DMS 273 (cell line): Measurements from ENCODE around the gene FASN.
"Not testable (repeated sequence)": the region's sequence is repeated elsewhere in the genome, so short reads cannot be mapped to it uniquely, and the experiment has no call there.

ENCODE experiments used
- DNase-seq: peaks from one replicate; lab custom pipeline; 2025; ENCODE audit not compliant: unreplicated experiment; lab: John Stamatoyannopoulos, UW

FASN gene

DNA sequence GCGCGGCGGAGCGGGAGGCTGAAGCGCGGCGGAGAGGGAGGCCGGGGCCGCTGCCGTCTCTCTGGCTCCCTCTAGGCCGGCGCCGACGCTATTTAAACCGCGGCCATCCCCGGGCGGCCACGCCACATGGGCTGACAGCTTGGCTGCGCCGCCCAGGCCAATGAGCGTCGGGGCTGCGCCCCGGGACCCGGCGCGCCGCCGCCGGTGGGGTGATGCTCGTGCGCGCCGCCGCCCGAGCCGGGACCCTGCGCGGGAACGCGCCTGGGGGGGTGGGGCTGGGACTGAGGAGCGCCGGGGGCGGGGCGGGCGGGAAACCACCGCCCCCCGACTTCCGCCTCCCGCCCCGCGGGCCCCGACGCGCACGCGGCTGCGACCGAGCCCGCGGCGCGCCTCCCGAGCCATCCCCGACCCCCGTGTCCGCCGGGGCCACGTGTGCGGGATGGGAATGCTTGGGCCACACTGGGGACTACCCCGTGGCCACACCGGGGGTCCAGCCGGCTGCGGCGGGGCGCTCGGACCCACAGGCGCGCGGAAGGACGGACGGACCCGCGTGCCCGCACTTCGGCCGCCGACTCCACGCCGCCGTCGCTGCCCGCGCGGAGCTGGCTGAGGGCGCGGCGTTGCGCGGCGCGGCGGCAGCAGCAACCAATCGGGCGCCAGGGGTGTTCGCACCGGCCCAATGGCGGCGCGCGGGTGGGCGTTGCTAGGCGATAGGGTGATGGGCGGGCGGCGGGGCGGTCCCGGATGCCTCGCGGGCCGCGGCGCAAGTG lies at the start of gene FASN:
Gene FASN, minus strand, starts transcription at position 68 of the 770 bp plus-strand sequence. CDS start 1,791 bp downstream, outside the sequence.
- DNase-seq, result peak; percentile 99

DNA sequence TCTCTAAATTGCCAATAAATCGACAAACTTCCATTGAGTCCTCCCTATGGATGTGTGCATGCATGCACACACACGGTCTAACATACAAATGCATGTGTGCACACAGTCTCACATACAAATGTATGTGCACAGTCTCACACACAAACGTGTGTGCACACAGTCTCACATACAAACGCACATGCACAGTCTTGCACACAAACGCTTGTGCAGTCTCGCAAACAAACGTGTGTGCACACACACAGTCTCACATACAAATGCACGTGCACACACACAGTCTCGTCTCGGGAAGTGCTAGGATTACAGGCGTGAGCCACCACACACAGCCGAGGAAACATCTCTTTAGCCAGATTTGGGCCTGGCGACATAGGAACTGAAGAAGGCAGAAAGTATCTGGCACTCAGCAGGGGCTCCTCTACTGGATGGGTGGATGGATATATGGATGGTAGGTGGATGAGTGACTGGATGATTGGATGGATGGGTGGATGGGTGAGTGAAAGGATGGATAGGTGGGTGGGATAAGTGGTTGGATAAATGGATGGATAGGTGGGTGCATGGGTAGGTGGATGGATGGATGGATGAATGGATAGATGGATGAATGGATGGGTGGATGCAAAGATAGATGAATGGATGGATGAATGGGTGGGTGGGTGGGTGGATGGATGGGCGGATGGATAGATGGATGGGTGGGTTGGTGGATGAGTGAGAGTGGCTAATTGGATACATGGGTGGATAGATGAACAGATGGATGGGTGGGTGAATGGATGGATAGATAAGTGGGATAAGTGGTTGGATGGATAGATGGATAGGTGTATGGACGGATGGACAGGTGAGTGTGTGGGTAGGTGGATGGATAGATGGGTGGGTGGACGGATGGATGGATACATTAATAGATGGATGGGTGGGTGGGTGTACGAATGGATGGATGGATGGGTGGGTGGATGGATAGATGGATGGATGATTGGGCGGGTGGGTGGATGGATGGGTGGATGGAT lies 48.9 kb upstream of the FASN start:
- DNase-seq, result no peak

DNA sequence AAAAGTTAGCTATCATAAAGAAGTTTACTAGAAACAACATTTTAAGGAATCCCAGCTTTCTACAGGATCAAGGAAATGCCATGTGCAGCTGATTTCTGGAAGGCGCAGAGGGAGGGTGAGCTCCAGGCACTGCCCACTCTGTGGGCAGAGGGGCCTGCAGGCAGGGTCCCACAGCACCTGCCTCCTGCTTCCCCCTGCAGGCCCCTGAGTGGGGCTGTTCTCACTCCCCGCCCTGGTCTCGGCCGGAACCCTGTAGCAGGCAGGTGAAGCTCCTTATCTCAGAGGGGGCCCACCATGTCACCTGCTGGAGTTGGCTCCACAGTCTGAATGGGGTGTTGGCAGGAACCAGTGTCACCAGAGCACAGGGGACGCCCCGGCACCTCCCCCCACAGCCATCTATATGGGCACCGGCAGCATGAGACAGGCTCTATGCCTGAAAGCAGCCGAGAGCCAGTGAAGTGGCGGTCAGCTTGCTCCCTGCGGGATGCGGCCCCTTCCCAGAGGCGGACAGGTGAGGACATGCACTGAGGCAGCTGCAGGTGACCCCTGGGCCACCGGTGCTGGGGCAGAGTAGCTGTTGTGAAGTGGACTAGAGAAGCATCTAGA lies 47.6 kb upstream of the FASN start:
- DNase-seq, result no peak

DNA sequence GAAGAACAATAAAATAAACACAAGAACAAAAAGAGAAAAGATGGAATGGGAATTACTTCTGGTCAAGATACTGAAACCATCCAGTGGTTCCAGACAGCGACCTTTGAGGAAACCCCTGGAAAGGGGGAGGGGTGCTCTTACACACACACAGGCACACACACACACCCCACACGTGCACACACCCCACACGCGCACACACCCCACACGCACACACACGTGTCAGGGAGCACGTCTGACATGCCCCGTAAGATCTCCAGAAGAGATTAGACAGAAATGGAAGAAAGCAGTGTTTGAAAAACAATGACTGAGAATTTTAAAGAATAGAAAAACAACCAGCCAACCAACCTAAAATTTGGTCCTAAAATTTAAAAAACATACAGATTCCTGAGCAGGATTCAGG lies 45.3 kb upstream of the FASN start:
- no peak for DNase-seq

DNA sequence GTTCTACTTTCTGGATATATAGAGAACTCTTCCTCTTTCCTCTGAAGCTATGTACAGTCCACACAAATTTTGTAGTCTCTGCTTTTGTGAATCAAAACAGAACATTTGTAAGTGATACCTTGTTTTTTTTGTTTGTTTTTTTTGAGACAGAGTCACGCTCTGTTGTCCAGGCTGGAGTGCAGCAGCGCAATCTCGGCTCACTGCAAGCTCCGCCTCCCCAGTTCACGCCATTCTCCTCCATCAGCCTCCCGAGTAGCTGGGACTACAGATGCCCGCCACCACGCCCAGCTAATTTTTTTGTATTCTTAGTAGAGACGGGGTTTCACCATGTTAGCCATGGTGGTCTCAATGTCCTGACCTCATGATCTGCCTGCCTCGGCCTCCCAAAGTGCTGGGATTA lies 41.9 kb upstream of the FASN start:
- not testable (repeated sequence) for DNase-seq

DNA sequence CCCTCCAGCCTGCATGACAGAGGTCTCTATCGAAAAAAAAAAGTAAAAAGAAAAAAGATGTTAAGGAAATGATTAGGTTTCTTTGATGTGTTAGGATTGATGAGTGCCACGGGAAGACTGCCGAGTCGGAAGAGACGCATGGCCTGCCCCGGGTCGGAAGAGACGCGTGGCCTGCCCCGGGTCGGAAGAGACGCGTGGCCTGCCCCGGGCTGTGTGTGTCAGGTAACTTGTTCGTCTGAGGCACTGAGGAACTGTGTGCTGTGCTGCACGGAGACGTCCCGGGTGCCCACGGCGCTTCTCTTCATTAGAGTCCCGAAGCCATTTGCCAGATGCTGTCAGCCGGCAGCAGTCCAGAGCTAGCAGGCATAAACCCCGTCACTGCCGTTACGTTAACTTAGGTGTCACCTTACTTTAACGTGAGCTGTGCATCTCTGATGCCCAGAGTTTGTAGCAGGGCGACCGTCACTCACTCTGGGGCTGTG lies 40.5 kb upstream of the FASN start:
- DNase-seq, result no peak

DNA sequence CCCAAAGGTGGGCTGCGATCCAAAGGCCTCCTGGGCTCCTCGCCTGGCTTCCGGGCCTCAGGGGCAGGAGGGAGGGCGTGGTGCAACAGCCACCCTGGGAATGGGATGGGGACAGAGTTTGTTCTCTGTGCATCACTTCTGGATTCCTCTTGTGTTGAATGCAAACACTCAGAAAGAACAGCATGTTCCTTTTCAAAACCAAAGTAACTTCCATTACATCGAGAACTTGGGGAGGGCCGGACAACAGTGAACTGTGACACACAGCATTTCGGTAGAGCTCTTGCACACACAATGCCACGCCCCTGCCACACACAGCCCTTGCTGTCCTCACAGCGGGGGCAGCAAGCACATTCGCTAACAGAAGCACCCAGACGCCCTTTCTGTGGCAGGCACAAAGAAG lies 36.1 kb upstream of the FASN start:
- no peak for DNase-seq

DNA sequence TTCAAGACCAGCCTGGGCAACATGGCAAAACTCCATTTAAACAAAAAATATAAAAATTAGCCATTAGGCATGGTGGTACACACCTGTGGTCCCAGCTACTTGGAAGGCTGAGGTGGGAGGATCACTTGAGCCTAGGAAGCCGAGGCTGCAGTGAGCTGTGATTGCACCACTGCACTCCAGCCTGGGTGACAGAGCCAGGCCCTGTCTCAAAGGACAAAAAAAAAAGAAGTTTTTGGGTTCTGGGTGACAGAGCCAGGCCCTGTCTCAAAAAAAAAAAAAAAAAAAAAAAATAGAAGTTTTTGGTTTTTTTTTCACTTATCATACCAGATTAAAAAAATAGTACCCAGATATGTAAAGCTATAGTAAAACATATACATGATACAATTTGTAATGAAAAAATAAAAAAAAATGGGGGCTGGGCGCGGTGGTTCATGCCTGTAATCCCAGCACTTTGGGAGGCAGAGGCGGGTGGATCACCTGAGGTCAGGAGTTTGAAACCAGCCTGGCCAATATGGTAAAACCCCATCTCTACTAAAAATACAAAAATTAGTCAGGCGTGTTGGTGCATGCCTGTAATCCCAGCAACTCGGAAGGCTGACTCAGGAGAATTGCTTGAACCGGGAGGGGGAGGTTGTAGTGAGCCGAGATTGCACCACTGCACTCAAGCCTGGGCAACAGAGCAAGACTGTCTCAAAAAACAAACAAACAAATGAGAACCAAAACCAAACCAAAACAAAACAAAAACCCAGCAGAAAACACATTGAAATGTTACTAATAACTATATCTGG lies 35.3 kb upstream of the FASN start:
- peak; percentile 50 for DNase-seq

DNA sequence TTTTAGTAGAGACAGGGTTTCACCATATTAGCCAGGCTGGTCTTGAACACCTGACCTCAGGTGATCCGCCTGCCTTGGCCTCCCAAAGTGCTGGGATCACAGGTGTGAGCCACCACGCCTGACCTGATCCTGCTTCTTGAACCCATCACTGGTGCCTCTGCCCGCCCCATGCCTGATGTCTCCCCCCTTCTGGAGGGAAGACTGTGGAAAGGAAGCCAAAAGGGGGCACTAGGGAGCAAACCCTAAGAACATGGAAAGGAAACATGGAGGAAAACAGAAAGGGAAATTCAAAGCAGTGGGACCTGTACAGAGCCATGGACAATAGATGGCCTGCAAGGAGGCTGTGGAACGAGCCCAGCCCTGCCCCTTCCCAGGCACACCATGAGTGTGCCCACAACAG lies 31.1 kb upstream of the FASN start:
- DNase-seq, result peak; percentile 26

DNA sequence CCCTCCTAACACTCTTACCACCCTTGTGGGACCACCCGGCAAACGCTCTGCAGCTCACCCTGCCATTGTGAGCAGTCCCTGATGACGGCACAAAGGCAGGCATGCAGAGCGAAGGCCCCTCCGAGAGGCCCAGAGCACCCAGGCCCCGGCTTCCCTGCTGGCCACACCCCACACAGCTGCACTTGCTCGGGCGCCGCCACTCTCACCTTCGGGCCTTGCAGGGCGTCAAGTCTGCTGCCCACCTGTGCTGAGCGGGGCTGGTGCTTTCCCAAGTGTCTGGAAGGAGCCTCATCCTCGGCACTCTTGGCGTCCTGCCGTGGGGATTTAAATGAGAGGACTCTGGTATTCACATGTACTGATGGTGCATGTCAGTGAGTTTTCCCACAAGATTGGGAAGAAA lies 30.3 kb upstream of the FASN start:
- no peak for DNase-seq

DNA sequence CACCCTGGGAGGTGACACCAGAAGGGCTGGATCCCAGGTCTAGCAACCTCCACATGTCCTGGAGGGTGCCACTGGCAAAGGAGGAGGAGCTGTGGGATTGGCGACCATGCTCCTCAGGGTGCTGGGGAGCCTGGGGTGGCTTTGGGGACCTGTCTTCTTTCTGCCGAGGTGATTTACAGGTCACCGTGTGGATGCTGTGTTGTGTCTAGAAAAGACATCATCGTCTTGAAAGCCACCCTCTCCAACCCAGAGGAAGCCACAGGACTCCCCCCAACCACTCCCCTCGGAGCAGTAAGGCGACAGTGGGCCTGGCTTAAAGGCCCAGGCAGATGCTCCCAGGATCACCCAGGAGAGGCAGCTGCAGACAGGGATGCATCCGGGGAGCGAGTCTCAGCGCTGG lies 29.7 kb upstream of the FASN start:
- DNase-seq, result no peak

DNA sequence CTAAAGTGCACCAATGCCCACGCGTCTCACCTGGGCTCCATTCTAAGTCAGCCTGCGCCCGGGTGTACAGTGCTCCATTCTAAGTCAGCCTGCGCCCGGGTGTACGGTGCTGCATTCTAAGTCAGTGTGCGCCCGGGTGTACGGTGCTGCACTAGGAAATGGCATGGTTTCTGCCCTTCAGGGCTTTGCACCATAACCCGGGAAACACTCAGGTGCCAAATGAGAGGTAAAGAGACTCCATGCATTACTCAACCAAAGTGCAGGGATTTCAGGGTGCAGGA lies 29.2 kb upstream of the FASN start:
- DNase-seq, result no peak

DNA sequence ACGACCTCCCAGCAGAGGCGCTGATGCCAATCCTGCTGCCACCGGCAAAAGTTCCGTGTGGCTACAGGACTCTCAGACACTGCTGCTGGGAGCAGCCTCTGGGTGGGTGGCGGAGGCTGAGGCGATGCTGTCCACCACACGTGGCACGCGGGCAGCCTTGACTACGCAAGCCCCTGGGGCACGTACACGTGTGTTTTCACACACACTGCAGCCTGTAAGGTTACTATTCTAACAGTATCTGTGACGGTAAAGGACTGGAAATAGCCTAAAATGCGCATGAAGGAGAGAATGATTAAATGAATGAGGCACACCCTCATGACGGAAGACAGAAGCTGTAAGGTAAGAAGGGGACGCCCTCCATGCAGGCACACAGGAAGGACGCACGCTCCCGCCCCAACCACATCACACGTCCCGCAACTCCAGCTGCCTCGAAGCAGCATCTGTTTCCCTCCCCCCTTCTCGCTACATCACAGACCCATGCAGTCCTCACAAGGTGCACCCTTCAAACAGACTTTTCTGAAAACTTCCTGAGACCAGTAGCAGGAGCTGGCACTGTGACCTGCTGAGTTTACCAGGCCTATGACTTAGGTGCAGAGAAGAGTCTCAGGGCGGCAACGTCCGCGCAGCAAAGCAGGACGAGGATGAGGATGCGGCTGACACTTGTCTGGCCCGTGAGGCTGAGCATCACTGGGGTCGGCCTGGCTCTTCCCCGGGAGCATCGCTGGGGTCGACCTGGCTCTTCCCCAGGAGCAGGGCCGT lies 28.7 kb upstream of the FASN start:
- no peak for DNase-seq

DNA sequence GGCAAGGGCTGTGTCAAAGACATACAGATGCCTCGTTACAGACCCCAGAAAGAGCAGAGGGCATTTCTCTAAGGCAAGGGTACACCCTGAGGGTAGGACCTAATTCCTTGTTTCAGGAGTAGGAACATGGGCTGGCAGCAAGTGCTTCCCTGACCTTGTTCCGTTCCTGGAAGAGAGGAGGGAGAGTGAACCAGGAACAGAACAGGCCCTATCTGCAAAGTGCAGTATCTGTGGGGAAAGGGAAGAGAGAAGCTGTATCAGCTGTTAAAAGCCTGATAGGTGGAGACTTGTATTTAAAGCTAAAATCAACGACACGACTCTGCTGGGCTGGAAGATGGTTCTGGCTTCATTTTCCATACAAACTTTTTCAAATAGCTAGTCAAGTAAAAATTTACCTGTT lies 26.1 kb upstream of the FASN start:
- DNase-seq, result no peak

DNA sequence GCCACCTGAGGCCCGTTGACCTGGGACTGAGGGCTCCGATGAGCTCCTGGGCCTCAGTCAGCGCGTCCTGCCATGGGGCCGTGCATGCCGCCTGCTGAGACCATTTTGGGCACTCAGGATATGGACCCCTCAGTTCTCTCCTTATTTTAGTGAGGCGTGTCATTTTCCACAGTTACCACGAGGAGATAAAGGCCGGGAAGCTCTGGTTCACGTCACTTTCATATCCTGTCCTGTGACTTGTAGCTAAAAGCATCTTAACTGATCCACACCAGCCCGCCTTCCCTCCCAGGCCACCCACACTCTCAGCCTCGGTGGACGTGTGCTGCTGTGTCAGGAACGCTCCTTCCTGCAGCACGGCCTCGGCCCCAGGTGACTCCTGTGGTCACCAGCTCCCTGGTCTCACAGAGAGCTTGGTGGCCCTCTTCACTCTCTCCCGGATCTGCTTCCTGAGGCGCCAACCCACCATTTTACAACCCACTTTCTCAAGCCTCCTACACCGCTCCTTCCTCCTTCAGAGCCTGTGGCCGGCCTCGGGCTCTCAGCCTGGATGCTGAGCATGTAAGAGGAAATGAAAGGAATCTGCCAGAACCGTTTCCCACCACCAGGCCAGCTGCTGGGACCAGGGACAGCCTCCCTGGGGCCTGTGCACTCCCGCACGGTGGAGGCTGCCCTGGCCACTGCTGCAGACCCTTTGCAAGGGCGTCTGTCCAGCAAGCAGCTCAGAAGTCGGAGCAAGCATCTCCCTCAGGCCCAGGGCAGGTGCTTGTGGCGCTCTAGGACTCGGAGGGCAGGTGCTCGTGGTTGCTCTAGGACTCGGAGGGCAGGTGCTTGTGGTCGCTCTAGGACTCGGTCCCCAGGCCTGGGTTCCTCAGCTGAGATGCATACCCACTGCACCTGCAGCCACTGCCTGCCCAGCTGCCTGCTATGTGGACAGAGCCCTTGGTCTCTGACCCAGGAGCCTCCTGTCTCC lies 23.9 kb upstream of the FASN start:
- DNase-seq, result no peak

DNA sequence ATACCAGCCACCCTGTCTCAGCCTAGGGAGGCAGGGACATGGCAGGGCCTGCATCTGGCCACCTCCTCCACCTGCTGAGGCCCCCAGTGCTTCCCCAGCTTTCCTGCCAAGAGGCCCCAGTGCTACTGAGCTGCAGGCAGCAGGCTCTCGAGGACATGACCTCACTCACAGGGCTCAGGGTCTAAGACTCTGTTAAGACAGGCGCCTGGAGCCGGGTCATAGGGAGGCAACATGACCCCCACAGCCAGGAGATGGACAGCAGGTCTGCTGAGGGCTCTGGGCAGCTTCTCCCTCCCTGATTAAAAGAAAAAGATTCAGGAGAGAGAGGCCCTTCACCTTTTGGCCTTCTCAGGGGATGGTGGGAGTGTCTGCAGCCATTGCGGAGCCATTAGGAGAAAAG lies 23.2 kb upstream of the FASN start:
- no peak for DNase-seq

DNA sequence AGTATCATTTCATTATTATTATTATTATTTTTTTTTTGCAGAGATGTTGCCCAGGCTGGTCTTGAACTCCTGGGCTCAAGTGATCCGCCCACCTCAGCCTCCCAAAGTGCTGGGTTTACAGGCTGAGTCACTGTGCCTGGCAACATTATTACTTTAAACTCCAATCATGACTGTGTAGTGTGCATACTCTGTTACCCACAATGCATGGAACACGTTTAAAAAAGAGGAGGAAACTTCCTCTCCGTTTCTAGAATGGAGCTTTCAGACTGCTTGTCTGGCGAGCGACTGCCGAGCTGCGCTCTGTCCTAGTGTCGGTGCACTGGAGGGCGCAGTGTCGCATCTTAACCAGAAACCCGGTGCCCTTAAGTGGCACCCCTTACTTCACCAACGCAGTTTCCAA lies 22.1 kb upstream of the FASN start:
- DNase-seq, result no peak

DNA sequence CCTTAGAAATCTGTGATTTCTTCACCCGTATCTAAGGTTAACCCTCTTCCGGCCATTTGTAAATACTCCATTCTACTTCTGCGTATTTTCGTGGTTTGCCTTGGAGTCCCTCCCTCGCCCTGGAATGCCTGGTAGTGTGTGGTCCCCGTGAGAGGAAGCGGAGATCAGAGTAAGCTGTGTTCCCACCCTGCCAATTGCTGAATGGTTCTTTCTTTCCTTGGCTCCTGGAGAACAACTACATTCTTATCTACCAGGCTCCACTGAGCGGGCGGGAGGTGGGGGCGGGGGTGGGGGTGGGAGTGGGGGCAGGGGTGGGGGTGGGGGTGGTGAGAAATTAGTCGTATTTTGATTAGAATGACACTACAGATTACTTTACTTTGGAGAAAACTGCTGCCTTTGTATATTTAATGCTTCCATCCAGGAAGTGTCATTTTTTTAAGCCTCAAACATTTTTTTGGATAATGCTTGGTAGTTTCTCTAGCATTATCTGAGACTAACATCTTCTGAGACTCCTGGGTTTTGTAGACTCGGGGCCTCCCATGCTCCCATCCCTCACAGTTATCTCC lies 20.9 kb upstream of the FASN start:
- no peak for DNase-seq
